ENCODE data around the gene PRSS12.
A peak's percentile ranks its signal among the peaks of the same experiment; 100 is the strongest.
"Not testable (repeated sequence)": the region's sequence is repeated elsewhere in the genome, so short reads cannot be mapped to it uniquely, and the experiment has no call there.

PRSS12 gene

GRCh38 chr4:118325431-118325830, 27.4 kb downstream of the PRSS12 start:
- DNase-seq (ENCODE audit: low read depth in 4 of 4, low spot score in 1 of 4), result no peak

GRCh38 chr4:118322831-118323502, 29.8 kb downstream of the PRSS12 start:
- no peak for DNase-seq (ENCODE audit: low read depth in 4 of 4, low spot score in 1 of 4)

DNA sequence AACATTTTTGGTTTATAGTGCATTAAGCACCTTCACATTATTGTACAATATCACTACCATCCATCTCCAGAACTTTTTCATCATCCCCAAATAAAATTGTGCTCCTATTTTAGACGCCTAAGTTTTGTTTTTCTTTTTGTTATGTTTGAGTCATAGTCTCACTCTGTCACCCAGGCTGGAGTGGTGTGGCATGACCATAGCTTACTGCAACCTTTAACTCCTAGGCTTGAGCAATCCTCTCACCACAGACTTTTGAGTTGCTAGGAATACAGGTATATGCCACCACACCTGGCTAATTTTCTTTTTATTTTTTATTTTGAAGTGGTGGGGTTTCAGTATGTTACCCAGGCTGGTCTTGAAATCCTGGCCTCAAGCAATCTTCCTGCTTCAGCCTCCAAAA, 33.9 kb downstream of the PRSS12 start:
- no peak for DNase-seq (ENCODE audit: low read depth in 4 of 4, low spot score in 1 of 4)

DNA sequence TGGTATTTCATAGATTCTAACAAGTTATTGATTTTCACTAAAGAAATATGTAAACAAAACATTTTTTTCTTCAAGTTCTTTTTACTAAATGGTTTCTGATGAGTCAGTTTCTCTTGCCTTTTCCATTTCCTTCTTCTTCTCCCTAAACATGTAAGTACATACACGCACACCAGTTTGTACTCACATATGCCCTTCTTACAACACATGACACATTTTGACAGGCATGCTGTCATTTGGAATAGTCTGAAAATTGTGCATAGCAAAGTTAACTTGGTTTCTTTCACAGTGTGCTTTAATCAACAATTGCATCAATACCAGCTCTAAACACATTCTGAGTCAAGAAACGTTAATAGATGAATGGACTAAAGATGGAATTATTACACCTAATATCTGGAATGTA, 35.1 kb downstream of the PRSS12 start:
- no peak for DNase-seq (ENCODE audit: low read depth in 4 of 4, low spot score in 1 of 4)

DNA sequence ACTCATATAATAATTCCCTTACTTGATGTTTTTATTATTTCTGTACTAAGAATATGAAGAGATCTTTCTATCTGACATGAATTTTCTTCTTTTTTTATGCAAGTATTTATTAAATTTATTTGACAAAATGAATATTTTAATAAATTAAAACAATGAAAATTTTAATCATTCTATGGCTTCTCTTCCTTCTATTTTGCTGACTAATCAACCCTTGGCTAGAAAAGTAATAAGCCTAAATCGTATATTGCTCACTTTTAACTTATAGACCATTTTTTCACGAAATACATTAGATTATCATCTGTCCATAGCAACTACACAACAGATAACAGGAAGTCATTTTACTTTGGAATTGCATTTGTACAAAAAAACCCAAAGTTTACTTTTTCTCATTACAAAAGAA, 38.6 kb downstream of the PRSS12 start:
- DNase-seq (ENCODE audit: low read depth in 4 of 4, low spot score in 1 of 4), result no peak

DNA sequence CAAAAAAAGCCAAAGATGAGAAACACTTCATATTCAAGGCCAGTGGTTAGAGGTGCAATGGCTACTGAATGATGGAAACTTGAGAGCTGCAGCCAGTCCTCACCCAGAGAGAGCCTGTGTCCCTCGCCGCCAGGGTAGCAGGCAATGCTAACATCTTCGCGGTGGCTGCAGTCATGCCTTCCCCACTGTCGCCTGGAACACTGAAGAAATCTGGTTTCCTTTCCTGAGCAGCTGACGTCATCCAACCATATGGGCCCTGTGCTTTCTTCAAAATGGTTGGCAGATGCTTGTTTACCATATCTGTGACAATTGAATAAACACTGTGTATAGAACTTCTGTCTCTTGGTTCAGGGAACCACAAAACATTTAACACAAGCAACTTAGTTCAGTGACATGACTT, 39.7 kb downstream of the PRSS12 start:
- DNase-seq (ENCODE audit: low read depth in 4 of 4, low spot score in 1 of 4), result no peak

- DNase-seq (ENCODE audit: low read depth in 4 of 4, low spot score in 1 of 4), result no peak
Observed at GRCh38 chr4:118308306-118309030, 44.3 kb downstream of the PRSS12 start.

- DNase-seq (ENCODE audit: low read depth in 4 of 4, low spot score in 1 of 4), result no peak
Observed at GRCh38 chr4:118307643-118308042, 45.2 kb downstream of the PRSS12 start.

DNA sequence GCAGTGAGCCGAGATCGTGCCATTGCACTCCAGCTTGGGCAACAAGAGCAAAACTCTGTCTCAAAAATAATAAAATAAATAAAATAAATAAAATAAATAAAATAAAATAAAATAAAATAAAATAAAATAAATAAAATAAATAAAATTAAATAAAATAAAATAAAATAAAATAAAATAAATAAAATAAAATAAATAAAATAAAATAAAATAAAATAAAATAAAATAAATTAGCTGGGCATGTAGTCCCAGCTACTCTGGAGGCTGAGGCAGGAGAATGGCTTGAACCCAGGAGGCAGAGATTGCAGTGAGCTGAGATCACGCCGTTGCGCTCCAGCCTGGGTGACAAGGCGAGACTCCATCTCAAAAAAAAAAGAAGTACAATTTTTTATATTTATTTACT, 53.2 kb downstream of the PRSS12 start:
- not testable (repeated sequence) for DNase-seq (ENCODE audit: low read depth in 4 of 4, low spot score in 1 of 4)

DNA sequence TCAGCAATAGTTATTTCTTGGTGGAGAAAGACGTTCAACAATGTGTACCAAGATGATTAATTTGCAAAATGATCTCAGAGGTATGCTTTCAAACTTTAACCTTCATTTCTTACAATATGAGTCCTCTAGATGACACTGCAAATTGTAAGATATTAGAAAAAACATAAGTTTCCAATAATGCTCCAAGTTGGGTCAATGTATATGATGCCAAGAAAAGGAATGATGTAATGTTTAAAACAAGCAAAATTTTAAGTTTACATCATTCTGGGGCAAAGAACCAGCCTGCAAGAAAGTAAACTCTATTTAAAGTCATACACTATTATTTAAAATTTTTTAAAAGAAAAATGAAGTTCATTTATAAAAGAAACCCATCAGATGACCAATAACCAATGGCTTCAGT, 56.1 kb downstream of the PRSS12 start:
- DNase-seq (ENCODE audit: low read depth in 4 of 4, low spot score in 1 of 4), result no peak

DNA sequence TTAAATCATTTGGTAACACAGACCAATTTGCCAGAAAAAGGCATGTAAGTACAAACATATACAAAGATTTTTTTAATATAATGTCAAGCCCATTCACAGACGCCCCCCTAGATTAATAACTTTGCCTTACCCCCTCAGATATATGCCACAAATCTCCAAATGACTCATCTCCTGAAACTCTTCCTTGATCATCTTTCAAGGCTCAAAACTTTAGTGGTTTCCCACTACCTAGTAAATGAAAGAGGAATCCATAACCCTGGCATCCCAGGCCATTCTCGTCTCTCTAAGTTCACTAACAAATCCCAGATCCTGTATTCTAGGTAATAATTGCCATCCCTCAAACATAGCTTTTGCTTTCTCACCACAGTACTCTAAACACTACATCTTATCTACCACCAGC, 61.9 kb downstream of the PRSS12 start:
- no peak for DNase-seq (ENCODE audit: low read depth in 4 of 4, low spot score in 1 of 4)

DNA sequence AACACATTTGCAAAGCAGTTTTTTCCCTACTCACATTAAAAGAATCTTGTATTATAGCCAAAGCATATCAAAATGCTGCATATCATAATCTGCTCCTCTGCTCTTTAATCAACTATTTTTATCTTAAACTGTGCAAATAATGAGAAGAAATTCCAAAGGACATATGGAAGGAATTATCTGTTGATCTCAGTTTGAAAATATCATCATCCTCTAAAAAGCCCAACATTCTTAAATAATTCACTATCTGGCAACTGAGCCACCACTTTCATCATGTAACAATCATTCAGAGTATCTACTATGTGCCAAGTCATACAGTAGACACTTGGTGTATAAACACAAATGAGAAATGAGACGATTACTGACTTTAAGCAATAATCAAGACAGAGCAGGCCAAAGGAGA, 63.0 kb downstream of the PRSS12 start:
- DNase-seq (ENCODE audit: low read depth in 4 of 4, low spot score in 1 of 4), result no peak

GRCh38 chr4:118287711-118288451, 64.9 kb downstream of the PRSS12 start:
- no peak for DNase-seq (ENCODE audit: low read depth in 4 of 4, low spot score in 1 of 4)

GRCh38 chr4:118286685-118287084, 66.1 kb downstream of the PRSS12 start:
- DNase-seq (ENCODE audit: low read depth in 4 of 4, low spot score in 1 of 4), result no peak

DNA sequence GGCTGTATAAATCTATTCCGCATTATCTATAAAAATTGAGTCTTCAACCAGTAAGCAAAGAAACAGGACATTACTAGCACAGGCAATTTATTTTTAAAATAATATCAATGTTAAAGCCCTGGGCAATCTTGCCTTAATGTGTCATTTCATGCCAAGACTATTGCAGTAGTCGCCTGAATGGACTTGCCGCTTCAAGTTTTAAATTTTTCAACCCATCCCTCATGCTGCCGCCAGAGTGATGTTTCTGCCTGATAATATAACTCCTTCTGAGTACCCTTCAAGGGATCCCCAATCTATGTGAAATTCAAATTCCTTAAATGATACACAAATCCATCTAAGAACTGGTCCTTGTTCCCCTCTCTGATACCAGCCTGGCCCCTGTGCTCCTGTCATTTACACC, 66.9 kb downstream of the PRSS12 start:
- no peak for DNase-seq (ENCODE audit: low read depth in 4 of 4, low spot score in 1 of 4)

GRCh38 chr4:118284169-118284568, 68.6 kb downstream of the PRSS12 start:
- DNase-seq (ENCODE audit: low read depth in 4 of 4, low spot score in 1 of 4), result no peak

DNA sequence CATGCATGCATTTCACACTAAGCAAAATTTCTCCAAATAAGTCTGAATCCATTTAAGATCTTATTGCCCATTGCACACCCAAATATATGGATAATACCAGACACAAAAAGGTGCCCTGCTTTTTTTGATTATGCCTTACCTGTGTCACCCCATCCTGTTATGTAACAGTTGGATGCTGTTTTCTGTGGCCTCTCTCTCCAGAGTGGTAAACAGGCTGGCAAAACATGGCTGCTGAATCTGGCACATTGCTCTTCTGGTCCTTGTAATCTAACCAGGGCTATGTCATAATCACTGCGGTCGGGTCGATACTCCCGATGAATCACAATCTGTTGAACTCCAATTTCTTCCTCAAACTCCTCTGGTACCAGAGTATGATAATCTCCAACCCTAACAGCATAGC, 70.1 kb downstream of the PRSS12 start:
- DNase-seq (ENCODE audit: low read depth in 4 of 4, low spot score in 1 of 4), result peak in 1 of 4 experiments; percentile 9

DNA sequence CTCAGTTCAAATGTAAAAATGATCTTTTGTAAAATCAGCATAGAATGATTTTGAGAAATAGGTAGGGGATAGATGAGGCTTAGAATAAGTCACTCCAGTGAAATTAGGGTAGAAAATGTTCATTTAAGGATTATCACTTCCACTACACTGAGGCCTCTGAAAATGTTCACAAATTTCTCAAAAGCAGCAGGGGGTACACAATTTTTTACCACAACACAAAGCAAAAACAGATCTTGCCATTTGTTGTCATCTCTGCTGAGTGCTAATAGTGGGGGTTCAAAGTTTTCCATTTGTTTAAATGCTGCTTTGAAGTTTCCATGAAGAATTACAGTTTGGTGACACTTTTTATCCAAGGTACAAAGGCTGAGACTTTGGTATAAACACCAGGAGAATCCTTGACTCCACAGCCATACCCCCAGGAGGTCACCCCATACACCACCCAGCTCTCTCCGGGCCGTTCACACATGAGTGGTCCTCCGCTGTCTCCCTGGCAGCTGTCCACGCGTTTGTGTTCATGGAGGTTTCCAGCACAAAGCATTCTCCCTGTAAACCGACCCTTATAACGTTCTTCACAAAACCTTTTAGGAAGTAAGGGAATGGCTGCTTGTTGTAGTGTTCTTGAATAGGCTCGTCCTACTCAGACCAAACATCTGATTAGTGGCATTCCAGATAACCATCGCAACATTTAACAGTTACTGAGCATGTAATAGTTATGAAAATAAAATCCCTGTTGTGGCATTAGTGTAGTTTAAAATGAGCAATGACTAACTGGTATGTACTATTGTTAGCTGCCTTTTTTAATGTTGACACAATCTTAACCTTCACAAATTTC, 71.0 kb downstream of the PRSS12 start:
- peak in 1 of 4 experiments; percentile 29 for DNase-seq (ENCODE audit: low read depth in 4 of 4, low spot score in 1 of 4)

DNA sequence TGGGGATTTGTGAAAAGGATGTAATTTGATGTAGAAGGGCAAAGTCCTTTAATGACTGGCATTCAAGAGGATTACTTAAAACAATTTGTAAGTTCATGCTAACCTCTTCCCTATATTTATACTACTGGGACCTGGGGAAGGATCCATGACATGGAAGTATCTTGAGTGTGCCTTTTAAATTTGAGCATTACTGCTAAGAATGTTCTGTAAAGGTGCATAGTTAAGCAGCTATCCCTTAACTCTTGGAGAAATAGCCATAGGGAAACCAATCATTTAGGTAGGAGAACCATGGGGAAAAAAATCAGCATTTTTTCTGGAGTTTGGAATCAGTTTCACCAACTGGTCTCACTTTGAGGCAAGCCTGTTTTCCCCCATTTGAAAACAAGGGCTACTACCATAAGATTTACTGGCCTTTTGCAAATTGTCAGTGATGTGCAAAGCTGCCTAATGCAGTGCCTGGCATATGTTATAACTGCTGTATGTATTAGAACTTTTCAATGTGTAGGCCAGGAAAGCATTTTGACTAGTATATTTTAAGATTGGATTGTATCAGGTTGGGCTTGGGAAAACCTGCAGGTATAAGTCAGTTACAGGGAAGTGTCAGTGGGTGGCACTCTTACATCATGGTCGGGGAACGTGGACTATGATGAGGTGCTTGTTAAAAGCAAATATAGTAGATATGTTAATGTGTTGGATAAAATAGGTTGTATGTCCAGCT, 72.1 kb downstream of the PRSS12 start:
- DNase-seq (ENCODE audit: low read depth in 4 of 4, low spot score in 1 of 4), result peak in 1 of 4 experiments; percentile 15

DNA sequence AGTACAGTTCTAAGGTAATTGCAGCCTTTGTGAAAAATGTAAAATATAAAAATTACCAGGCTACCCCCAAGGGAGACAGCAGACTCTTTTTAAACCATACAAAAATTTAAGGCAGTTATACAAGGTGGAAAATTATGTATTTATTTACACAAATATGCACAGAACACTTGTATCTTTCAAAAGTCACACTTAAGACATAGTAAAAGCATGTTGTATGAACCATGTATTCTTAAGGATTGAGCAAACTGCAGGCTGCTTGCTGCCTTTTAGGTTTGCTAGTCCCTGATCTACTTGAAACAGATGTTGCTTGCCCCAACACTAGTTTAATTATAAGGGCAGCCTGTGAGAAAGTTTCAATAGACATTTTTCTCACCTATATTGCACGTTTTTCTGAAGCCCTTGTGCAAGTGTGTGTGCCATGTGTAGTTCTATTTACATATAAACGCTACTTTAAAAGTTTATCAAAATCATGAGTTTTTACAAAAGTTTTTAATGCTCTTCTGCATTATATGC, 72.8 kb downstream of the PRSS12 start:
- DNase-seq (ENCODE audit: low read depth in 4 of 4, low spot score in 1 of 4), result no peak

Data from stimulated activated CD4-positive, alpha-beta T cell treated with anti-CD3 and anti-CD28 coated beads, Interleukin-1b, Interleukin-23, amount 100 ng/mL, for 24 hours (primary cell).